ENCODE data around the gene METTL17. TPM values are rescaled to one million over a fixed set of nuclear protein-coding genes. Genes with fewer than 3 reads are reported as not detected.

METTL17 gene
- total and polyA plus RNA-seq, 9 of the 15 experiments (the other 6 are each of a cell fraction or from before 2014, with no cell fraction given): 65.6 to 150 (median 90.0) TPM

GRCh38 chr14:21014761-21015190, 25.0 kb downstream of the METTL17 start (continued):
- TF ChIP-seq GABPB1 (CRISPR knock-in tag; IDR thresholded peaks at IDR 0.05) (no peak), FOXO4 (CRISPR knock-in tag; IDR thresholded peaks at IDR 0.05) (no peak), LARP7 (IDR thresholded peaks at IDR 0.05) (no peak), PHB2 (IDR thresholded peaks at IDR 0.05; ENCODE audit: low read depth) (no peak), ZNF347 (CRISPR knock-in tag; IDR thresholded peaks at IDR 0.05; ENCODE audit: low read depth) (no peak), CBFA2T3 (IDR thresholded peaks at IDR 0.05) (0 out of 2 replicates have a peak, but pooled peaks have one; percentile 3), ARID2 (IDR thresholded peaks at IDR 0.05) (peak; percentile 88), TCFL5 (CRISPR knock-in tag; conservative IDR thresholded peaks at IDR 0.05) (no peak), ZNF655 (CRISPR knock-in tag; IDR thresholded peaks at IDR 0.05) (no peak), HOMEZ (CRISPR knock-in tag; IDR thresholded peaks at IDR 0.05) (no peak), RAD21 (CRISPR knock-in tag; conservative IDR thresholded peaks at IDR 0.05 in 1 of 2, IDR thresholded peaks at IDR 0.05 in 1 of 2) (peak; percentile 92 to 96), ZBTB17 (CRISPR knock-in tag; IDR thresholded peaks at IDR 0.05) (no peak), GTF2A2 (tag; IDR thresholded peaks at IDR 0.05) (no peak)
- TF ChIP-seq, protein P1, sequence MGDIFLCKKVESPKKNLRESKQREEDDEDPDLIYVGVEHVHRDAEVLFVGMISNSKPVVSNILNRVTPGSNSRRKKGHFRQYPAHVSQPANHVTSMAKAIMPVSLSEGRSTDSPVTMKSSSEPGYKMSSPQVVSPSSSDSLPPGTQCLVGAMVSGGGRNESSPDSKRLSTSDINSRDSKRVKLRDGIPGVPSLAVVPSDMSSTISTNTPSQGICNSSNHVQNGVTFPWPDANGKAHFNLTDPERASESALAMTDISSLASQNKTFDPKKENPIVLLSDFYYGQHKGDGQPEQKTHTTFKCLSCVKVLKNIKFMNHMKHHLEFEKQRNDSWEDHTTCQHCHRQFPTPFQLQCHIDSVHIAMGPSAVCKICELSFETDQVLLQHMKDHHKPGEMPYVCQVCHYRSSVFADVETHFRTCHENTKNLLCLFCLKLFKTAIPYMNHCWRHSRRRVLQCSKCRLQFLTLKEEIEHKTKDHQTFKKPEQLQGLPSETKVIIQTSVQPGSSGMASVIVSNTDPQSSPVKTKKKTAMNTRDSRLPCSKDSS (IDR thresholded peaks at IDR 0.05; ENCODE audit: low read depth, partially characterized antibody): no peak
- TF ChIP-seq, protein P2, sequence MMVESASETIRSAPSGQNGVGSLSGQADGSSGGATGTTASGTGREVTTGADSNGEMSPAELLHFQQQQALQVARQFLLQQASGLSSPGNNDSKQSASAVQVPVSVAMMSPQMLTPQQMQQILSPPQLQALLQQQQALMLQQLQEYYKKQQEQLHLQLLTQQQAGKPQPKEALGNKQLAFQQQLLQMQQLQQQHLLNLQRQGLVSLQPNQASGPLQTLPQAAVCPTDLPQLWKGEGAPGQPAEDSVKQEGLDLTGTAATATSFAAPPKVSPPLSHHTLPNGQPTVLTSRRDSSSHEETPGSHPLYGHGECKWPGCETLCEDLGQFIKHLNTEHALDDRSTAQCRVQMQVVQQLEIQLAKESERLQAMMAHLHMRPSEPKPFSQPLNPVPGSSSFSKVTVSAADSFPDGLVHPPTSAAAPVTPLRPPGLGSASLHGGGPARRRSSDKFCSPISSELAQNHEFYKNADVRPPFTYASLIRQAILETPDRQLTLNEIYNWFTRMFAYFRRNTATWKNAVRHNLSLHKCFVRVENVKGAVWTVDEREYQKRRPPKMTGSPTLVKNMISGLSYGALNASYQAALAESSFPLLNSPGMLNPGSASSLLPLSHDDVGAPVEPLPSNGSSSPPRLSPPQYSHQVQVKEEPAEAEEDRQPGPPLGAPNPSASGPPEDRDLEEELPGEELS (CRISPR knock-in tag; IDR thresholded peaks at IDR 0.05; ENCODE audit: borderline replicate concordance): no peak
- TF ChIP-seq, protein P3, sequence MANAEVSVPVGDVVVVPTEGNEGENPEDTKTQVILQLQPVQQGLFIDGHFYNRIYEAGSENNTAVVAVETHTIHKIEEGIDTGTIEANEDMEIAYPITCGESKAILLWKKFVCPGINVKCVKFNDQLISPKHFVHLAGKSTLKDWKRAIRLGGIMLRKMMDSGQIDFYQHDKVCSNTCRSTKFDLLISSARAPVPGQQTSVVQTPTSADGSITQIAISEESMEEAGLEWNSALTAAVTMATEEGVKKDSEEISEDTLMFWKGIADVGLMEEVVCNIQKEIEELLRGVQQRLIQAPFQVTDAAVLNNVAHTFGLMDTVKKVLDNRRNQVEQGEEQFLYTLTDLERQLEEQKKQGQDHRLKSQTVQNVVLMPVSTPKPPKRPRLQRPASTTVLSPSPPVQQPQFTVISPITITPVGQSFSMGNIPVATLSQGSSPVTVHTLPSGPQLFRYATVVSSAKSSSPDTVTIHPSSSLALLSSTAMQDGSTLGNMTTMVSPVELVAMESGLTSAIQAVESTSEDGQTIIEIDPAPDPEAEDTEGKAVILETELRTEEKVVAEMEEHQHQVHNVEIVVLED (CRISPR knock-in tag; IDR thresholded peaks at IDR 0.05): no peak

All from K562 (cell line).